GM12878 (cell line): ENCODE measurements around the gene RBM15. TPM values are rescaled to one million over a fixed set of nuclear protein-coding genes. Genes with fewer than 3 reads are reported as not detected.

Experiments used
- BCL11A ChIP-seq: IDR thresholded peaks from 2 replicates; pipeline ENCODE4 v1.6.1; 2011; ENCODE audit warnings: low read depth, low read length
- BMI1 ChIP-seq: fragments of 450-650 bp; IDR thresholded peaks from 2 replicates; pipeline ENCODE4 v1.6.1; 2016; ENCODE audit warnings: mild to moderate bottlenecking, moderate library complexity, borderline replicate concordance
- CEBPB ChIP-seq, 2 experiments: fragments of 150-350 bp in 1 of 2; IDR thresholded peaks; 2 replicates each; pipeline ENCODE4 v1.6.1; 2012 to 2014; ENCODE audit warnings: low read depth in 2 of 2, low read length in 2 of 2, borderline replicate concordance in 1 of 2, inconsistent platforms in 1 of 2
- DPF2 ChIP-seq: fragments of 450-650 bp; IDR thresholded peaks from 2 replicates; pipeline ENCODE4 v1.6.1; 2017; ENCODE audit warnings: mild to moderate bottlenecking
- E2F4 ChIP-seq: IDR thresholded peaks from 2 replicates; pipeline ENCODE4 v1.6.1; 2012; ENCODE audit warnings: low read depth, low read length, improper control_type of control experiment
- EED ChIP-seq: sonication (generic); IDR thresholded peaks from 2 replicates; pipeline ENCODE4 v1.6.1; 2016; ENCODE audit warnings: antibody characterized with exemption, low read depth
- ESRRA ChIP-seq: IDR thresholded peaks from 2 replicates; pipeline ENCODE4 v1.6.1; 2012; ENCODE audit warnings: mild to moderate bottlenecking, low read length, improper control_type of control experiment
- EZH2 ChIP-seq: IDR thresholded peaks from 2 replicates; pipeline ENCODE4 v1.6.1; 2012; ENCODE audit warnings: low read depth, mild to moderate bottlenecking, control low read depth, inconsistent platforms, low read length, borderline replicate concordance; ENCODE audit not compliant: control insufficient read depth
- HDGF ChIP-seq: fragments of 450-650 bp; IDR thresholded peaks from 2 replicates; pipeline ENCODE4 v1.6.1; 2016; ENCODE audit warnings: antibody characterized with exemption
- KAT2A ChIP-seq: conservative IDR thresholded peaks from 2 replicates; pipeline ENCODE4 v1.6.1; 2011; ENCODE audit warnings: low read depth, low read length; ENCODE audit not compliant: control insufficient read depth
- MEF2A ChIP-seq: IDR thresholded peaks from 2 replicates; pipeline ENCODE4 v1.6.1; 2011; ENCODE audit warnings: low read depth, mild to moderate bottlenecking, low read length, moderate library complexity; ENCODE audit not compliant: insufficient read depth
- MYB ChIP-seq: fragments of 150-350 bp; IDR thresholded peaks from 2 replicates; pipeline ENCODE4 v1.6.1; 2014; ENCODE audit warnings: mild to moderate bottlenecking, low read depth, low read length, borderline replicate concordance
- NFIC ChIP-seq: IDR thresholded peaks from 2 replicates; pipeline ENCODE4 v1.6.1; 2012; ENCODE audit warnings: low read depth, mild to moderate bottlenecking, inconsistent platforms, low read length, moderate library complexity
- POLR2AphosphoS5 ChIP-seq: IDR thresholded peaks from 2 replicates; pipeline ENCODE4 v1.6.1; 2011; ENCODE audit warnings: mild to moderate bottlenecking, low read length, inconsistent platforms
- RAD51 ChIP-seq: fragments of 450-650 bp; IDR thresholded peaks from 2 replicates; pipeline ENCODE4 v1.6.1; 2016; ENCODE audit warnings: moderate library complexity, mild to moderate bottlenecking, inconsistent platforms
- SMARCA5 ChIP-seq: fragments of 450-650 bp; IDR thresholded peaks from 2 replicates; pipeline ENCODE4 v1.6.1; 2017; ENCODE audit warnings: mild to moderate bottlenecking
- SPI1 ChIP-seq: IDR thresholded peaks from 2 replicates; pipeline ENCODE4 v1.6.1; 2011; ENCODE audit warnings: low read depth, mild to moderate bottlenecking, low read length, moderate library complexity, borderline replicate concordance; ENCODE audit not compliant: insufficient read depth
- SUPT20H ChIP-seq: IDR thresholded peaks from 2 replicates; pipeline ENCODE4 v1.6.1; 2011; ENCODE audit warnings: low read depth, mild to moderate bottlenecking, low read length, moderate library complexity, borderline replicate concordance; ENCODE audit not compliant: control insufficient read depth
- TAF1 ChIP-seq: IDR thresholded peaks from 2 replicates; pipeline ENCODE4 v1.6.1; 2011; ENCODE audit warnings: mild to moderate bottlenecking, low read depth, low read length, borderline replicate concordance
- YBX1 ChIP-seq: fragments of 450-650 bp; IDR thresholded peaks from 2 replicates; pipeline ENCODE4 v1.6.1; 2016; ENCODE audit warnings: antibody characterized with exemption
- ZNF207 ChIP-seq: fragments of 450-650 bp; IDR thresholded peaks from 2 replicates; pipeline ENCODE4 v1.6.1; 2014; ENCODE audit warnings: antibody characterized with exemption, mild to moderate bottlenecking, borderline replicate concordance
- ZNF384 ChIP-seq: IDR thresholded peaks from 2 replicates; pipeline ENCODE4 v1.6.1; 2012; ENCODE audit warnings: low read depth, mild to moderate bottlenecking, low read length, improper control_type of control experiment, borderline replicate concordance
- ZZZ3 ChIP-seq: IDR thresholded peaks from 2 replicates; pipeline ENCODE4 v1.6.1; 2011; ENCODE audit warnings: low read depth; ENCODE audit not compliant: control insufficient read depth, insufficient read length
- polyA plus RNA-seq, 11 experiments: library from polyadenylated mRNA; depleted of rRNA in 4 of 11; unstranded in 6 of 11; stranded (reverse) in 5 of 11; fragments of >200 nt; fragmentation: Nextera tagmentation in 4 of 11; fragmentation: Illumina TruSeq in 1 of 11; extraction: Ambion mirVana in 4 of 11; extraction: Trizol in 1 of 11; gene quantifications; 1 replicate in 1 of 11; 2 replicates in 10 of 11; pipeline versions ENCODE4 v1.2.1 to v1.2.3, GENCODE V29; 2011 to 2016; ENCODE audit warnings: inconsistent platforms in 2 of 11, missing spikeins in 2 of 11, low read depth in 1 of 11
- total RNA-seq, 4 experiments: library from RNA; depleted of rRNA in 3 of 4; stranded (reverse); fragments of >200 nt in 3 of 4; fragmentation: Illumina TruSeq in 1 of 4; extraction: Trizol in 1 of 4; gene quantifications; 2 replicates each; pipeline versions ENCODE4 v1.2.1 to v1.2.3, GENCODE V29; 2013 to 2021
- TF ChIP-seq, protein P1 (sequence below): fragments of 450-650 bp; IDR thresholded peaks from 2 replicates; pipeline ENCODE4 v1.6.1; 2017; ENCODE audit warnings: mild to moderate bottlenecking
- TF ChIP-seq, protein P2 (sequence below): fragments of 450-650 bp; IDR thresholded peaks from 2 replicates; pipeline ENCODE4 v1.6.1; 2017; ENCODE audit warnings: low read depth, mild to moderate bottlenecking, moderate library complexity
- TF ChIP-seq, protein P3 (sequence below): fragments of 450-650 bp; IDR thresholded peaks from 2 replicates; pipeline ENCODE4 v1.6.1; 2014; ENCODE audit warnings: mild to moderate bottlenecking

Gene RBM15
- total and polyA plus RNA-seq, 10 of the 15 experiments (the other 5 are each of a cell fraction or from before 2014, with no cell fraction given) = 3.1 to 63.2 (median 26.7) TPM

DNA sequence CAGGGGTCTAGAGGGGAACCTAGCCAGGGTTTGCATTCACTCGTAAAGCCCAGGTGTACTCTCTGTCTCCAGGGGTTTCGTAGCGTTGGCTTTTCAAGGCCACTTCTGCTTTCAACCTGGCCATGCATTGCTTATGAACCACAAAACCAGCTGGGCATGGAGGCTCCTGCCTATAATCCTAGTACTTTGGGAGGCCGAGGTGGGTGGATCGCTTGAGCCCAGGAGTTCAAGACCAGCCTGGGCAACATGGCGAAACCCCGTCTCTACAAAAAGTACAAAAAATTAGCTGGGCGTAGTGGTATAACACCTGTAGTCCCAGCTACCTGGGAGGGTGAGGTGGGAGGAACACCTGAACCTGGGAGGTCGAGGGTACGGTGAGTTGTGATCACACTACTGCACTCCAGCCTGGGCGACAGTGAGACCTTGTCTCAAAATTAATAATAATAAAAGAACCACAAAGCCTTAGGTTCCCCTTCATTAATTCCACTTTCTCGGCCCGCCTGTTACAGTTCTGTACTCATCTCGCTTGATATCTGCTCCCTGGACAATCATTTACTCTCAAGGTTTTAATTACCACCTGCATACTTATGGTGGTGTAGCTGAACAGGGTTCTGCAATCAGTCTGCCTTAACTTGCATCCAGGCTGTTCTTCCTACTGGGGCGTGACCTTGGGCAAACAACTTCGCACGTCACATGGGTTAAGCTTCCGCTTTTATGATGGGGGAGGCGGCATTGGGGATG lies 45.6 kb downstream of the RBM15 start (continued):
- TF ChIP-seq, protein P1, sequence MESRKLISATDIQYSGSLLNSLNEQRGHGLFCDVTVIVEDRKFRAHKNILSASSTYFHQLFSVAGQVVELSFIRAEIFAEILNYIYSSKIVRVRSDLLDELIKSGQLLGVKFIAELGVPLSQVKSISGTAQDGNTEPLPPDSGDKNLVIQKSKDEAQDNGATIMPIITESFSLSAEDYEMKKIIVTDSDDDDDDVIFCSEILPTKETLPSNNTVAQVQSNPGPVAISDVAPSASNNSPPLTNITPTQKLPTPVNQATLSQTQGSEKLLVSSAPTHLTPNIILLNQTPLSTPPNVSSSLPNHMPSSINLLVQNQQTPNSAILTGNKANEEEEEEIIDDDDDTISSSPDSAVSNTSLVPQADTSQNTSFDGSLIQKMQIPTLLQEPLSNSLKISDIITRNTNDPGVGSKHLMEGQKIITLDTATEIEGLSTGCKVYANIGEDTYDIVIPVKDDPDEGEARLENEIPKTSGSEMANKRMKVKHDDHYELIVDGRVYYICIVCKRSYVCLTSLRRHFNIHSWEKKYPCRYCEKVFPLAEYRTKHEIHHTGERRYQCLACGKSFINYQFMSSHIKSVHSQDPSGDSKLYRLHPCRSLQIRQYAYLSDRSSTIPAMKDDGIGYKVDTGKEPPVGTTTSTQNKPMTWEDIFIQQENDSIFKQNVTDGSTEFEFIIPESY = no peak
- TF ChIP-seq YBX1 (no peak), ESRRA (no peak), ZNF207 (no peak), SMARCA5 (peak; percentile 77; the same call in 1 of the 2 replicates), SUPT20H (no peak), DPF2 (peak; percentile 85), TAF1 (no peak), POLR2AphosphoS5 (no peak), BCL11A (0 out of 2 replicates have a peak, but pooled peaks have one; percentile 39), NFIC (peak; percentile 33), ZZZ3 (no peak), SPI1 (peak; percentile 92), MYB (no peak), CEBPB (IDR thresholded peaks at IDR 0.05; ENCODE audit: borderline replicate concordance in 1 of 2, low read depth in 2 of 2, low read length in 2 of 2) (no peak), ZNF384 (no peak), MEF2A (no peak), EZH2 (no peak), E2F4 (no peak), KAT2A (no peak), EED (peak; percentile 97), HDGF (no peak), BMI1 (no peak), RAD51 (peak; percentile 74)
- TF ChIP-seq, protein P2, sequence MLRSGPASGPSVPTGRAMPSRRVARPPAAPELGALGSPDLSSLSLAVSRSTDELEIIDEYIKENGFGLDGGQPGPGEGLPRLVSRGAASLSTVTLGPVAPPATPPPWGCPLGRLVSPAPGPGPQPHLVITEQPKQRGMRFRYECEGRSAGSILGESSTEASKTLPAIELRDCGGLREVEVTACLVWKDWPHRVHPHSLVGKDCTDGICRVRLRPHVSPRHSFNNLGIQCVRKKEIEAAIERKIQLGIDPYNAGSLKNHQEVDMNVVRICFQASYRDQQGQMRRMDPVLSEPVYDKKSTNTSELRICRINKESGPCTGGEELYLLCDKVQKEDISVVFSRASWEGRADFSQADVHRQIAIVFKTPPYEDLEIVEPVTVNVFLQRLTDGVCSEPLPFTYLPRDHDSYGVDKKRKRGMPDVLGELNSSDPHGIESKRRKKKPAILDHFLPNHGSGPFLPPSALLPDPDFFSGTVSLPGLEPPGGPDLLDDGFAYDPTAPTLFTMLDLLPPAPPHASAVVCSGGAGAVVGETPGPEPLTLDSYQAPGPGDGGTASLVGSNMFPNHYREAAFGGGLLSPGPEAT = peak; percentile 76; the same call in 1 of the 2 replicates
- TF ChIP-seq, protein P3, sequence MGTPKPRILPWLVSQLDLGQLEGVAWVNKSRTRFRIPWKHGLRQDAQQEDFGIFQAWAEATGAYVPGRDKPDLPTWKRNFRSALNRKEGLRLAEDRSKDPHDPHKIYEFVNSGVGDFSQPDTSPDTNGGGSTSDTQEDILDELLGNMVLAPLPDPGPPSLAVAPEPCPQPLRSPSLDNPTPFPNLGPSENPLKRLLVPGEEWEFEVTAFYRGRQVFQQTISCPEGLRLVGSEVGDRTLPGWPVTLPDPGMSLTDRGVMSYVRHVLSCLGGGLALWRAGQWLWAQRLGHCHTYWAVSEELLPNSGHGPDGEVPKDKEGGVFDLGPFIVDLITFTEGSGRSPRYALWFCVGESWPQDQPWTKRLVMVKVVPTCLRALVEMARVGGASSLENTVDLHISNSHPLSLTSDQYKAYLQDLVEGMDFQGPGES = no peak
